Breast epithelium (tissue), 3 donors: ENCODE results near the gene GPR162.

ENCODE experiments used
- CTCF ChIP-seq, 3 donors: fragments of 450-650 bp; IDR thresholded peaks; one replicate each; pipeline ENCODE4 v1.5.1; 2016 to 2017; ENCODE audit warnings: antibody characterized with exemption in 3 of 3, mild to moderate bottlenecking in 3 of 3, moderate library complexity in 3 of 3
- POLR2A ChIP-seq: fragments of 450-650 bp; IDR thresholded peaks from one replicate; pipeline ENCODE4 v1.6.1; 2016; ENCODE audit warnings: antibody characterized with exemption, mild to moderate bottlenecking, moderate library complexity
- POLR2AphosphoS5 ChIP-seq, 3 donors: sonication (generic); formaldehyde crosslinking; IDR thresholded peaks; one replicate each; pipeline ENCODE4 v1.6.1; 2017; ENCODE audit warnings: antibody characterized with exemption in 3 of 3

- no peak for TF ChIP-seq POLR2AphosphoS5 (IDR thresholded peaks at IDR 0.05)
- TF ChIP-seq CTCF (IDR thresholded peaks at IDR 0.05) = no peak
- no peak for TF ChIP-seq POLR2A
Measured at GRCh38 chr12:6833189-6833890, 11.7 kb downstream of the GPR162 start.
